HEK293T (cell line): ENCODE measurements around the gene PPM1N.

ENCODE experiments used
- CTCF ChIA-PET: fragments of 350-600 bp; formaldehyde crosslinking; extraction: SDS; loops from one replicate; lab custom pipeline; 2021; ENCODE audit warnings: antibody characterized with exemption, inconsistent platforms; lab: Yijun Ruan, JAX
- POLR2A ChIA-PET: fragments of 350-600 bp; formaldehyde crosslinking; extraction: SDS; loops from one replicate; lab custom pipeline; 2020; ENCODE audit warnings: antibody characterized with exemption, inconsistent platforms; lab: Yijun Ruan, JAX
- DNase-seq: peaks from one replicate; pipeline ENCODE4 v3.0.0; 2012; ENCODE audit warnings: mixed read lengths; ENCODE audit errors: extremely low spot score
- ARNT ChIP-seq: fragments of 450-650 bp; IDR thresholded peaks from 2 replicates; pipeline ENCODE4 v1.6.1; 2017; ENCODE audit warnings: mild to moderate bottlenecking
- BHLHE40 ChIP-seq: fragments of 450-650 bp; IDR thresholded peaks from 2 replicates; pipeline ENCODE4 v1.6.1; 2016; ENCODE audit warnings: mild to moderate bottlenecking, moderate library complexity, borderline replicate concordance
- CTBP1 ChIP-seq: fragments of 450-650 bp; IDR thresholded peaks from 2 replicates; pipeline ENCODE4 v1.6.1; 2016; ENCODE audit warnings: borderline replicate concordance
- ELF4 ChIP-seq: fragments of 450-650 bp; IDR thresholded peaks from 2 replicates; pipeline ENCODE4 v1.6.1; 2017; ENCODE audit warnings: antibody characterized with exemption
- FOXA1 ChIP-seq: fragments of 450-650 bp; IDR thresholded peaks from 2 replicates; pipeline ENCODE4 v1.6.1; 2016; ENCODE audit warnings: mild to moderate bottlenecking
- FOXK2 ChIP-seq: fragments of 450-650 bp; IDR thresholded peaks from 2 replicates; pipeline ENCODE4 v1.6.1; 2016; ENCODE audit warnings: mild to moderate bottlenecking
- FOXM1 ChIP-seq: fragments of 450-650 bp; IDR thresholded peaks from 2 replicates; pipeline ENCODE4 v1.6.1; 2017; ENCODE audit warnings: mild to moderate bottlenecking, borderline replicate concordance
- L3MBTL2 ChIP-seq: fragments of 450-650 bp; conservative IDR thresholded peaks from 2 replicates; pipeline ENCODE4 v1.6.1; 2016; ENCODE audit warnings: mild to moderate bottlenecking
- LEF1 ChIP-seq: fragments of 450-650 bp; IDR thresholded peaks from 2 replicates; pipeline ENCODE4 v1.6.1; 2017; ENCODE audit warnings: mild to moderate bottlenecking, borderline replicate concordance
- NFRKB ChIP-seq: fragments of 450-650 bp; IDR thresholded peaks from 2 replicates; pipeline ENCODE4 v1.6.1; 2016; ENCODE audit warnings: mild to moderate bottlenecking, moderate library complexity
- SP1 ChIP-seq: fragments of 450-650 bp; IDR thresholded peaks from 2 replicates; pipeline ENCODE4 v1.6.1; 2017
- SUZ12 ChIP-seq: fragments of 450-650 bp; IDR thresholded peaks from 2 replicates; pipeline ENCODE4 v1.6.1; 2016; ENCODE audit warnings: mild to moderate bottlenecking
- TARDBP ChIP-seq: fragments of 450-650 bp; IDR thresholded peaks from 2 replicates; pipeline ENCODE4 v1.6.1; 2016
- ZNF384 ChIP-seq: fragments of 450-650 bp; IDR thresholded peaks from 2 replicates; pipeline ENCODE4 v1.6.1; 2016
- TF ChIP-seq, protein P1 (sequence below): fragments of 450-650 bp; IDR thresholded peaks from 2 replicates; pipeline ENCODE4 v1.6.1; 2016

Gene PPM1N, protein sequence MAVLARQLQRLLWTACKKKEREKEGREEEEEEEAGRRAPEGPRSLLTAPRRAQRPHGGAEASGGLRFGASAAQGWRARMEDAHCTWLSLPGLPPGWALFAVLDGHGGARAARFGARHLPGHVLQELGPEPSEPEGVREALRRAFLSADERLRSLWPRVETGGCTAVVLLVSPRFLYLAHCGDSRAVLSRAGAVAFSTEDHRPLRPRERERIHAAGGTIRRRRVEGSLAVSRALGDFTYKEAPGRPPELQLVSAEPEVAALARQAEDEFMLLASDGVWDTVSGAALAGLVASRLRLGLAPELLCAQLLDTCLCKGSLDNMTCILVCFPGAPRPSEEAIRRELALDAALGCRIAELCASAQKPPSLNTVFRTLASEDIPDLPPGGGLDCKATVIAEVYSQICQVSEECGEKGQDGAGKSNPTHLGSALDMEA

DNA sequence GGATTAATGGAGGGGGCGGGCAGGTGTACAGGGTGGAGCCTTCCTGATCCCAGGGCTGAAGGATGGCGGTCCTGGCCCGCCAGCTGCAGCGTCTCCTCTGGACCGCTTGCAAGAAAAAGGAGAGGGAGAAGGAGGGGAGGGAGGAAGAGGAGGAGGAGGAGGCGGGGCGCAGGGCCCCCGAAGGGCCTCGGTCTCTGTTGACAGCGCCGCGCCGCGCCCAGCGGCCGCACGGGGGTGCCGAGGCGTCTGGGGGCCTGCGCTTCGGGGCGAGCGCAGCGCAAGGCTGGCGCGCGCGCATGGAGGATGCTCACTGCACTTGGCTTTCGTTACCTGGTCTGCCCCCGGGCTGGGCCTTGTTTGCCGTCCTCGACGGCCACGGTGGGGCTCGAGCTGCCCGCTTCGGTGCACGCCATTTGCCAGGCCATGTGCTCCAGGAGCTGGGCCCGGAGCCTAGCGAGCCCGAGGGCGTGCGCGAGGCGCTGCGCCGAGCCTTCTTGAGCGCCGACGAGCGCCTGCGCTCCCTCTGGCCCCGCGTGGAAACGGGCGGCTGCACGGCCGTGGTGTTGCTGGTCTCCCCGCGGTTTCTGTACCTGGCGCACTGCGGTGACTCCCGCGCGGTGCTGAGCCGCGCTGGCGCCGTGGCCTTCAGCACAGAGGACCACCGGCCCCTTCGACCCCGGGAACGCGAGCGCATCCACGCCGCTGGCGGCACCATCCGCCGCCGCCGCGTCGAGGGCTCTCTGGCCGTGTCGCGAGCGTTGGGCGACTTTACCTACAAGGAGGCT, at the start of gene PPM1N:
Gene PPM1N (plus strand): TSS at position 33 of the 785 bp plus-strand sequence. CDS start 30 bp downstream, at position 63.
- ChIA-PET POLR2A (no interaction called here), CTCF (no interaction called here)
- no peak for TF ChIP-seq LEF1
- no peak for TF ChIP-seq FOXA1
- no peak for TF ChIP-seq SP1
- no peak for TF ChIP-seq ZNF384
- TF ChIP-seq, protein P1, sequence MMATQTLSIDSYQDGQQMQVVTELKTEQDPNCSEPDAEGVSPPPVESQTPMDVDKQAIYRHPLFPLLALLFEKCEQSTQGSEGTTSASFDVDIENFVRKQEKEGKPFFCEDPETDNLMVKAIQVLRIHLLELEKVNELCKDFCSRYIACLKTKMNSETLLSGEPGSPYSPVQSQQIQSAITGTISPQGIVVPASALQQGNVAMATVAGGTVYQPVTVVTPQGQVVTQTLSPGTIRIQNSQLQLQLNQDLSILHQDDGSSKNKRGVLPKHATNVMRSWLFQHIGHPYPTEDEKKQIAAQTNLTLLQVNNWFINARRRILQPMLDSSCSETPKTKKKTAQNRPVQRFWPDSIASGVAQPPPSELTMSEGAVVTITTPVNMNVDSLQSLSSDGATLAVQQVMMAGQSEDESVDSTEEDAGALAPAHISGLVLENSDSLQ = no peak
- no peak for TF ChIP-seq ARNT
- no peak for TF ChIP-seq SUZ12
- TF ChIP-seq L3MBTL2 = no peak
- no peak for TF ChIP-seq FOXM1
- no peak for TF ChIP-seq ELF4
- TF ChIP-seq FOXK2 = no peak
- TF ChIP-seq CTBP1 = no peak
- DNase-seq = no peak

DNA sequence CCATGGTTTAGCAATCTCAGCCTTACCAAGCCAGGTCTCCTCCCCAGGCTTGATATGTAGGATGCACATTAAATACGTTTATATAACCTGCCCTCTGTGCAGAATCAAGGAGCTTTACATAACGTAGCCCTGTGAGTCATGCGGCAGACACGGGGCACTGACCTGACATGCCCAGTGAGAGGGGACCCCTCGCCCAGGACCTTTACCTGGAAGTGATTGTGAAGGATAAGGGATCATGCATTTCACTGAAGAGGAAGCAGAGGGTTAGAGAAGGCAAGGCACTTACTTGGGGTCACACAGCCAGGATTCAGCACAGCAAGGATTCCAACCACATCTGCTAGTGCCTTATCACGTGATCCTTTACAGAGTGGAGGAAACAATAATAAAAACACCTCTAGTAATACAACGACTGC, 49.4 kb upstream of the PPM1N start:
- POLR2A ChIA-PET = interaction anchor here (1.1 kb wide), 1 partner anchor 10 kb away, joined by 4 read pairs; no protein-coding TSS in a partner anchor
- CTCF ChIA-PET = interaction anchor here (1.6 kb wide), 2 partner anchors 9 to 30 kb away, joined by 3 to 5 read pairs; no protein-coding TSS in a partner anchor
- no peak for DNase-seq
- TF ChIP-seq CTBP1 = no peak
- TF ChIP-seq FOXM1 = no peak
- TF ChIP-seq ELF4 = no peak
- TF ChIP-seq ZNF384 = no peak

DNA sequence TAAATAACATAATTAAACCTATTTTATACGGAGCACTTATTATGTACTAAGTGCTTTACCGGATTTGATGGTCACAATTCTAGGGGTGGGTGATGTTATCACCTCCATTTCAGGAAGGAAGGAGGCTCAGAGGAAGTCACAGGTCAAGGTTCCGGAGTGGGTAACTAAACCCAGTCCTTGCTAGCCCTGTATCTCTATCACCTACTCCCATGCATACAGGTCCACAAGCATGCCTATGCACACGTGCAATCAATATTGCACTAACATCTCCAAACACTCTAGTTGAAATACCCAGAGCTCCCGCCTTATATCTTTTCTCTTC, 48.3 kb upstream of the PPM1N start:
- CTCF ChIA-PET = interaction anchor here (0.6 to 1.6 kb wide), 4 partner anchors 9 to 43 kb away, joined by 3 to 5 read pairs (median 3); no protein-coding TSS in a partner anchor
- no peak for TF ChIP-seq FOXM1
- no peak for TF ChIP-seq FOXA1
- TF ChIP-seq CTBP1 = no peak
- TF ChIP-seq ARNT = no peak
- no peak for TF ChIP-seq L3MBTL2
- no peak for TF ChIP-seq FOXK2
- no peak for TF ChIP-seq ELF4
- TF ChIP-seq BHLHE40 = no peak
- no peak for TF ChIP-seq ZNF384
- TF ChIP-seq LEF1 = no peak
- no peak for TF ChIP-seq TARDBP
- TF ChIP-seq, protein P1 = no peak
- TF ChIP-seq SUZ12 = no peak
- POLR2A ChIA-PET = no interaction called here
- DNase-seq = no peak

DNA sequence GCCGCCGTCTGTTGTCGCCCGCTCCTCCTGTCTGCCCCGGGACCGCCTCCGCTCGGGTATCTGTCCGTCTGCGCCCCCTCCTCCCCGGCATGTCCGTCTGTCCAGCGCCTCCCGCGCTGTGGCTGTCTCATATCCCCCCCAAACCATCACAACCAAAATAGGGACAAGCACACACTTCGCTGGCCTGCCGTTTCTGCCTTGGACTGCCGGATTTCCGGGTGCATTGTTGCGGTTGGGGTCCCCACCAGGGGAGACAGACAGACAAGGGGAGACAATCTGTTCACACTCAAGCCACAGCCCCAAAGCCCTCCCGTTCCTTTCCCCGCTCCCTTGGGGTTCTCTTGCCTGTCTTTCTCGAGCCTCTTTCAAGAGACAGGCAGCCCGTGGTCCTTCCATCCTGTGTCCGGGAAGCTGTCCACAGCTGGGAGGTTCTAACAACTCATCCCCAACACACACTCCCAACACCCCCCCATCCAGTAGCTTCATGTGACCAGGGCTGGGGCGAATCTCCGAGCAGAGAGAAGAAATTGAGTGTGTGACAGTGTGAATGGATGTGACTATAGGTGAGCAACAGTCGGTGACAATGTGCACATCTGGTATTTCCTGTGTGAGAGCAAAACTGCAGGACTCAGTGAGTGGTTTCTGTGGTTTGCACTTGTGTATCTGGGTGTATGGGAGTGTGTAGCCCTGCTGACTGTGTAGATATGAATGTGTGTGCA, 47.0 kb upstream of the PPM1N start:
- no peak for DNase-seq
- ChIA-PET POLR2A (no interaction called here), CTCF (interaction anchor here (0.6 kb wide), 1 partner anchor 12 kb away, joined by 3 read pairs; no protein-coding TSS in a partner anchor)
- TF ChIP-seq, protein P1 = no peak
- TF ChIP-seq ZNF384 (no peak), ARNT (no peak), TARDBP (no peak), NFRKB (no peak), BHLHE40 (no peak), FOXM1 (no peak), LEF1 (no peak), L3MBTL2 (no peak), FOXK2 (no peak), SP1 (no peak), SUZ12 (no peak), ELF4 (no peak), FOXA1 (no peak)

DNA sequence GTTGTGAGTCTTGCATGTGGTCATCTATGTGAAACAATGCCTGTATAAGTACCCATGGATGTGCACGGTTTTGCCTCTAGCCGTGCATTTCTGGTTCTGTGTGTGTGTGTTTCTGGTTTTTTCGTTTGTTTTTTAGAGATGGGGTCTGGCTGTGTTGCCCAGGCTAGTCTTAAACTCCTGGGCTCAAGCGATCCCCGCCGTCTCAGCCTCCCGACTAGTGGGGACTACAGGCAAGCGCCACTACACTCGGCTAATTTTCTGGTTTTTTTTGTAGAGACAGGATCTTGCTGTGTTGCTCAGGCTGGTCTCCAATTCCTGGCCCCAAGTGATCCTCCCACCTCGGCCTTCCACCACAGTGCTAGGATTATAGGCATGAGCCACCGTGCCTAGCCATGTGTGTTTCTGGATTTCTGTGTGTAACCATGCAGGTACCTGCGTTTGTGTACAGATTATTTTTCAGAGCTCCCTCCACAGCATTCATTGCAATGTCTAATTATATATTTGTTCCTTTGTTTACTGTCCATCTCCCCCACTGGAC, 46.3 kb upstream of the PPM1N start:
- TF ChIP-seq TARDBP = no peak
- TF ChIP-seq ZNF384 = no peak
- TF ChIP-seq ARNT = no peak
- TF ChIP-seq, protein P1 = no peak
- no peak for TF ChIP-seq SP1
- no peak for TF ChIP-seq BHLHE40

More for the DNA sequence above, 46.3 kb upstream of the PPM1N start:
- POLR2A ChIA-PET = no interaction called here
- CTCF ChIA-PET = no interaction called here
- DNase-seq = no peak
